Dendritic cell treated with granulocyte-macrophage colony-stimulating factor and Interleukin-4, amounts not matched to agents 40 ng/mL and 50 ng/mL, for 4 days (primary cell): ENCODE measurements around the gene UBA1.
"Not testable (repeated sequence)": the region's sequence is repeated elsewhere in the genome, so short reads cannot be mapped to it uniquely, and the experiment has no call there.

ENCODE experiments used
- H3K27ac Mint-ChIP-seq: one replicate; pipeline ENCODE4 v1.8.0; 2022; ENCODE audit warnings: mild to moderate bottlenecking, mixed read lengths
- H3K27me3 Mint-ChIP-seq: one replicate; pipeline ENCODE4 v1.8.0; 2022; ENCODE audit warnings: mild to moderate bottlenecking, mixed read lengths
- H3K36me3 Mint-ChIP-seq: one replicate; pipeline ENCODE4 v1.8.0; 2022; ENCODE audit warnings: low read depth, mixed read lengths
- H3K4me1 Mint-ChIP-seq: one replicate; pipeline ENCODE4 v1.8.0; 2022; ENCODE audit warnings: low read depth, mixed read lengths
- H3K4me3 Mint-ChIP-seq: one replicate; pipeline ENCODE4 v1.8.0; 2022; ENCODE audit warnings: mild to moderate bottlenecking, moderate library complexity, mixed read lengths
- H3K9me3 Mint-ChIP-seq: one replicate; pipeline ENCODE4 v1.8.0; 2022; ENCODE audit warnings: mixed read lengths
- intact Hi-C: fragments of 100-400 bp; cut with micrococcal nuclease; formaldehyde crosslinking; loops from one replicate; pipeline ENCODE4 v1.15.0; 2022

Gene UBA1

GRCh38 chrX:47243351-47243750 is 49.7 kb downstream of the UBA1 start:
- no peak overlapping the region for H3K27ac Mint-ChIP-seq
- intact Hi-C loops, result no loop called here
- peaks cover 80% of the 10 kb centered on the region for H3K36me3 Mint-ChIP-seq
- H3K27me3 Mint-ChIP-seq, result no peaks in the 10 kb centered on the region
- no peak overlapping the region for H3K4me3 Mint-ChIP-seq
- no peaks in the 10 kb centered on the region for H3K9me3 Mint-ChIP-seq
- H3K4me1 Mint-ChIP-seq, result no peaks in the 10 kb centered on the region

GRCh38 chrX:47244676-47245075 is 51.0 kb downstream of the UBA1 start:
- H3K27me3 Mint-ChIP-seq, result no peaks in the 10 kb centered on the region
- H3K4me3 Mint-ChIP-seq, result no peak overlapping the region
- peaks cover 77% of the 10 kb centered on the region for H3K36me3 Mint-ChIP-seq
- no peak overlapping the region for H3K27ac Mint-ChIP-seq
- H3K9me3 Mint-ChIP-seq, result no peaks in the 10 kb centered on the region
- intact Hi-C loops, result no loop called here
- no peaks in the 10 kb centered on the region for H3K4me1 Mint-ChIP-seq

GRCh38 chrX:47245156-47245555 is 51.5 kb downstream of the UBA1 start:
- Mint-ChIP-seq H3K27me3 (no peaks in the 10 kb centered on the region), H3K36me3 (peaks cover 73% of the 10 kb centered on the region), H3K9me3 (no peaks in the 10 kb centered on the region), H3K4me1 (no peaks in the 10 kb centered on the region), H3K4me3 (no peak overlapping the region), H3K27ac (no peak overlapping the region)
- intact Hi-C loops, result no loop called here

GRCh38 chrX:47247206-47247998 is 53.8 kb downstream of the UBA1 start:
- no peak overlapping the region for H3K27ac Mint-ChIP-seq
- H3K27me3 Mint-ChIP-seq, result no peaks in the 10 kb centered on the region
- intact Hi-C loops, result no loop called here
- no peaks in the 10 kb centered on the region for H3K4me1 Mint-ChIP-seq
- H3K4me3 Mint-ChIP-seq, result no peak overlapping the region
- H3K36me3 Mint-ChIP-seq, result peaks cover 50% of the 10 kb centered on the region
- no peaks in the 10 kb centered on the region for H3K9me3 Mint-ChIP-seq

GRCh38 chrX:47247999-47248320 is 54.3 kb downstream of the UBA1 start:
- intact Hi-C loops, result no loop called here
- Mint-ChIP-seq H3K9me3 (no peaks in the 10 kb centered on the region), H3K36me3 (peaks cover 47% of the 10 kb centered on the region), H3K27ac (no peak overlapping the region), H3K27me3 (no peaks in the 10 kb centered on the region), H3K4me3 (no peak overlapping the region), H3K4me1 (no peaks in the 10 kb centered on the region)

- intact Hi-C loops, result no loop called here
- H3K4me1 Mint-ChIP-seq, result no peaks in the 10 kb centered on the region
- H3K27ac Mint-ChIP-seq, result no peak overlapping the region
These were observed 54.9 kb downstream of the UBA1 start for GRCh38 chrX:47248576-47248975.

GRCh38 chrX:47250017-47250347 is 56.4 kb downstream of the UBA1 start:
- Mint-ChIP-seq H3K4me1 (no peaks in the 10 kb centered on the region), H3K4me3 (no peak overlapping the region), H3K9me3 (no peaks in the 10 kb centered on the region), H3K27ac (no peak overlapping the region), H3K36me3 (peaks cover 30% of the 10 kb centered on the region), H3K27me3 (no peaks in the 10 kb centered on the region)
- intact Hi-C loops, result no loop called here

More at GRCh38 chrX:47248576-47248975, 54.9 kb downstream of the UBA1 start:
- Mint-ChIP-seq H3K4me3 (no peak overlapping the region), H3K27me3 (no peaks in the 10 kb centered on the region), H3K9me3 (no peaks in the 10 kb centered on the region), H3K36me3 (peaks cover 44% of the 10 kb centered on the region)

GRCh38 chrX:47257620-47258019 is 64.0 kb downstream of the UBA1 start:
- H3K27ac Mint-ChIP-seq, H3K36me3 Mint-ChIP-seq, H3K27me3 Mint-ChIP-seq, H3K4me3 Mint-ChIP-seq, H3K4me1 Mint-ChIP-seq, intact Hi-C loops, H3K9me3 Mint-ChIP-seq: not testable (repeated sequence)
